Naive B cell (primary cell): ENCODE results near the gene STX12. TPM values are rescaled to one million over a fixed set of nuclear protein-coding genes. Genes with fewer than 3 reads are reported as not detected.

Experiments used
- ATAC-seq, 2 donors: fragments of 150-1000 bp; cut with Tn5 transposase; 2 replicates each; pipeline ENCODE4 v1.10.0; 2021; ENCODE audit warnings: low read depth in 2 of 2, mild to moderate bottlenecking in 2 of 2, moderate library complexity in 2 of 2
- DNase-seq: peaks from one replicate; pipeline ENCODE4 v3.0.0; 2022
- H3K27ac Mint-ChIP-seq, 6 donors: one replicate each; pipeline ENCODE4 v1.8.0; 2020 to 2022; ENCODE audit warnings: mild to moderate bottlenecking in 6 of 6, mixed read lengths in 6 of 6, moderate library complexity in 5 of 6, inconsistent platforms in 2 of 6
- H3K27me3 Mint-ChIP-seq, 3 donors: one replicate each; pipeline ENCODE4 v1.8.0; 2021 to 2022; ENCODE audit warnings: mixed read lengths in 3 of 3, mild to moderate bottlenecking in 1 of 3
- H3K36me3 Mint-ChIP-seq, 2 donors: one replicate each; pipeline ENCODE4 v1.8.0; 2020 to 2022; ENCODE audit warnings: mixed read lengths in 2 of 2, inconsistent platforms in 1 of 2, mild to moderate bottlenecking in 1 of 2
- H3K4me1 Mint-ChIP-seq, 3 donors: one replicate each; pipeline ENCODE4 v1.8.0; 2020 to 2022; ENCODE audit warnings: mixed read lengths in 3 of 3, inconsistent platforms in 1 of 3, mild to moderate bottlenecking in 1 of 3, moderate library complexity in 1 of 3
- H3K4me3 Mint-ChIP-seq, 8 donors: one replicate each; pipeline ENCODE4 v1.8.0; 2020 to 2022; ENCODE audit warnings: mild to moderate bottlenecking in 8 of 8, mixed read lengths in 8 of 8, moderate library complexity in 8 of 8, inconsistent platforms in 2 of 8
- H3K9me3 Mint-ChIP-seq, 7 donors: one replicate each; pipeline ENCODE4 v1.8.0; 2020 to 2022; ENCODE audit warnings: mixed read lengths in 7 of 7, mild to moderate bottlenecking in 5 of 7, inconsistent platforms in 2 of 7, moderate library complexity in 1 of 7
- polyA plus RNA-seq, 6 donors: library from polyadenylated mRNA; unstranded; fragments of 300-500 nt; fragmentation: Illumina TruSeq; gene quantifications; one replicate each; pipeline ENCODE4 v1.2.3, GENCODE V29; 2021; ENCODE audit warnings: low read depth in 6 of 6

STX12 gene
- polyA plus RNA-seq: 10 to 100 TPM; 11.2 to 21.4 (median 18.2) TPM

- peak within 1 kb of the TSS; percentile 88 to 99 (median 94) for H3K4me3 Mint-ChIP-seq
- H3K27ac Mint-ChIP-seq: peak within 1 kb of the TSS; percentile 98 to 99 (median 99)
- DNase-seq (peak; percentile 97), ATAC-seq (peak; percentile 89 to 92)
- H3K36me3 Mint-ChIP-seq: no peaks in the 10 kb centered on the region
- H3K9me3 Mint-ChIP-seq: no peaks in the 10 kb centered on the region
- peaks cover 26 to 29% (median 27%) of the 10 kb centered on the region in 3 donors for H3K4me1 Mint-ChIP-seq
- H3K27me3 Mint-ChIP-seq: no peaks in the 10 kb centered on the region
These were observed at the start of gene STX12 for GRCh38 chr1:27772932-27773825. STX12 (plus strand) TSS chr1:27773219; CDS start chr1:27773308, 89 bp downstream.

GRCh38 chr1:27724961-27725373 is 48.1 kb upstream of the STX12 start:
- H3K27ac Mint-ChIP-seq: peak overlapping the region; percentile 96 to 100 (median 100)
- H3K36me3 Mint-ChIP-seq: peaks cover 0 to 7% of the 10 kb centered on the region in 2 donors
- H3K4me1 Mint-ChIP-seq: peaks cover 10 to 34% (median 17%) of the 10 kb centered on the region in 3 donors
- H3K4me3 Mint-ChIP-seq: peak overlapping the region; percentile 79 to 98 (median 94)
- H3K9me3 Mint-ChIP-seq: no peaks in the 10 kb centered on the region
- DNase-seq (no peak), ATAC-seq (no peak)
- peaks cover 0 to 4% (median 1%) of the 10 kb centered on the region in 3 donors for H3K27me3 Mint-ChIP-seq

GRCh38 chr1:27725374-27726172 is 47.4 kb upstream of the STX12 start, which contains the start of gene FAM76A:
FAM76A (plus strand) TSS chr1:27725961; CDS start chr1:27726081, 120 bp downstream.
- H3K27ac Mint-ChIP-seq: peak within 1 kb of the TSS; percentile 96 to 100 (median 100)
- H3K4me3 Mint-ChIP-seq: peak within 1 kb of the TSS; percentile 79 to 98 (median 94)
- peak; percentile 85 to 88 for ATAC-seq
- peaks cover 11 to 36% (median 21%) of the 10 kb centered on the region in 3 donors for H3K4me1 Mint-ChIP-seq
- DNase-seq: peak; percentile 100
- no peaks in the 10 kb centered on the region for H3K9me3 Mint-ChIP-seq
- no peaks in the 10 kb centered on the region for H3K27me3 Mint-ChIP-seq
- H3K36me3 Mint-ChIP-seq: peaks cover 0 to 9% of the 10 kb centered on the region in 2 donors

GRCh38 chr1:27726173-27727044 is 46.6 kb upstream of the STX12 start:
- Mint-ChIP-seq H3K27me3 (no peaks in the 10 kb centered on the region), H3K27ac (peak overlapping the region; percentile 49 to 96 (median 94)), H3K4me1 (peaks cover 11 to 36% (median 21%) of the 10 kb centered on the region in 3 donors), H3K4me3 (peak overlapping the region; percentile 79 to 98 (median 92)), H3K36me3 (peaks cover 0 to 9% of the 10 kb centered on the region in 2 donors), H3K9me3 (no peaks in the 10 kb centered on the region)
- DNase-seq: no peak
- no peak for ATAC-seq

GRCh38 chr1:27727126-27727525 is 45.9 kb upstream of the STX12 start:
- Mint-ChIP-seq H3K4me3 (peak overlapping the region in 5 of 8 donors; percentile 79 to 93 (median 85)), H3K36me3 (peaks cover 0 to 9% of the 10 kb centered on the region in 2 donors), H3K4me1 (peaks cover 11 to 36% (median 21%) of the 10 kb centered on the region in 3 donors), H3K27me3 (no peaks in the 10 kb centered on the region), H3K9me3 (no peaks in the 10 kb centered on the region), H3K27ac (peak overlapping the region in 3 of 6 donors; percentile 49 to 96 (median 93))
- ATAC-seq (no peak), DNase-seq (no peak)

- ATAC-seq: no peak
- Mint-ChIP-seq H3K36me3 (peaks cover 17 to 25% of the 10 kb centered on the region in 2 donors), H3K9me3 (no peaks in the 10 kb centered on the region)
These were observed 36.8 kb upstream of the STX12 start for GRCh38 chr1:27736252-27736651.

GRCh38 chr1:27741121-27741520 is 31.9 kb upstream of the STX12 start:
- Mint-ChIP-seq H3K36me3 (peaks cover 20 to 27% of the 10 kb centered on the region in 2 donors), H3K27ac (no peak overlapping the region), H3K4me1 (no peaks in the 10 kb centered on the region), H3K27me3 (no peaks in the 10 kb centered on the region), H3K4me3 (no peak overlapping the region), H3K9me3 (no peaks in the 10 kb centered on the region)
- DNase-seq (no peak), ATAC-seq (no peak)

More at GRCh38 chr1:27736252-27736651, 36.8 kb upstream of the STX12 start:
- DNase-seq: no peak
- H3K27me3 Mint-ChIP-seq: no peaks in the 10 kb centered on the region
- H3K4me1 Mint-ChIP-seq: no peaks in the 10 kb centered on the region
- H3K4me3 Mint-ChIP-seq: no peak overlapping the region
- no peak overlapping the region for H3K27ac Mint-ChIP-seq

- no peaks in the 10 kb centered on the region for H3K4me1 Mint-ChIP-seq
These were observed 28.5 kb upstream of the STX12 start for GRCh38 chr1:27744556-27744955.

GRCh38 chr1:27745466-27745865 is 27.6 kb upstream of the STX12 start:
- ATAC-seq: no peak
- no peak for DNase-seq
- H3K27me3 Mint-ChIP-seq: no peaks in the 10 kb centered on the region
- peak overlapping the region in 1 of 6 donors; percentile 33 for H3K27ac Mint-ChIP-seq
- no peaks in the 10 kb centered on the region for H3K4me1 Mint-ChIP-seq
- no peak overlapping the region for H3K4me3 Mint-ChIP-seq
- H3K36me3 Mint-ChIP-seq: peaks cover 22 to 33% of the 10 kb centered on the region in 2 donors
- no peaks in the 10 kb centered on the region for H3K9me3 Mint-ChIP-seq

More at GRCh38 chr1:27744556-27744955, 28.5 kb upstream of the STX12 start:
- H3K9me3 Mint-ChIP-seq: no peaks in the 10 kb centered on the region
- H3K27ac Mint-ChIP-seq: no peak overlapping the region
- no peak for ATAC-seq
- H3K36me3 Mint-ChIP-seq: peaks cover 17 to 24% of the 10 kb centered on the region in 2 donors
- no peaks in the 10 kb centered on the region for H3K27me3 Mint-ChIP-seq
- H3K4me3 Mint-ChIP-seq: no peak overlapping the region
- no peak for DNase-seq

GRCh38 chr1:27752360-27752759 is 20.7 kb upstream of the STX12 start:
- DNase-seq (no peak), ATAC-seq (no peak)
- Mint-ChIP-seq H3K36me3 (peaks cover 19 to 20% of the 10 kb centered on the region in 2 donors), H3K4me3 (no peak overlapping the region), H3K4me1 (peaks cover 5 to 10% (median 9%) of the 10 kb centered on the region in 3 donors), H3K27ac (peak overlapping the region in 3 of 6 donors; percentile 42 to 73 (median 67)), H3K27me3 (no peaks in the 10 kb centered on the region), H3K9me3 (no peaks in the 10 kb centered on the region)

GRCh38 chr1:27755286-27755685 is 17.7 kb upstream of the STX12 start:
- DNase-seq (no peak), ATAC-seq (no peak)
- peaks cover 18 to 23% of the 10 kb centered on the region in 2 donors for H3K36me3 Mint-ChIP-seq
- no peak overlapping the region for H3K4me3 Mint-ChIP-seq
- H3K4me1 Mint-ChIP-seq: peaks cover 5 to 10% (median 9%) of the 10 kb centered on the region in 3 donors
- peak overlapping the region in 1 of 6 donors; percentile 67 for H3K27ac Mint-ChIP-seq
- H3K9me3 Mint-ChIP-seq: no peaks in the 10 kb centered on the region
- no peaks in the 10 kb centered on the region for H3K27me3 Mint-ChIP-seq

- Mint-ChIP-seq H3K4me3 (no peak overlapping the region), H3K9me3 (no peaks in the 10 kb centered on the region), H3K36me3 (peaks cover 16 to 23% of the 10 kb centered on the region in 2 donors), H3K27me3 (no peaks in the 10 kb centered on the region), H3K27ac (no peak overlapping the region), H3K4me1 (peaks cover 5 to 10% (median 9%) of the 10 kb centered on the region in 3 donors)
- ATAC-seq (no peak), DNase-seq (no peak)
These were observed 17.2 kb upstream of the STX12 start for GRCh38 chr1:27755865-27756264.
